Measurements from ENCODE around the gene EPHA2. TPM values are rescaled to one million over a fixed set of nuclear protein-coding genes. Genes with fewer than 3 reads are reported as not detected.

EPHA2 gene
- total RNA-seq, 1 donor from 2014 or later, result 42.7 TPM

- no peaks in the 10 kb centered on the region for H3K27me3 ChIP-seq
- intact Hi-C loops (cut with DNase I), result no loop called here
- H3K36me3 ChIP-seq, result peaks cover 29 to 39% of the 10 kb centered on the region in 2 donors
- no peak for TF ChIP-seq CTCF (IDR thresholded peaks at IDR 0.05)
- H3K9me3 ChIP-seq, result no peaks in the 10 kb centered on the region
- no peak for DNase-seq (ENCODE audit: low spot score in 2 of 2)
- peaks cover 11 to 21% of the 10 kb centered on the region in 2 donors for H3K4me1 ChIP-seq
- peak overlapping the region; percentile 43 to 56 for H3K27ac ChIP-seq
- no peak overlapping the region for H3K4me3 ChIP-seq
These were observed 16.4 kb downstream of the EPHA2 start for GRCh38 chr1:16139473-16139962.

DNA sequence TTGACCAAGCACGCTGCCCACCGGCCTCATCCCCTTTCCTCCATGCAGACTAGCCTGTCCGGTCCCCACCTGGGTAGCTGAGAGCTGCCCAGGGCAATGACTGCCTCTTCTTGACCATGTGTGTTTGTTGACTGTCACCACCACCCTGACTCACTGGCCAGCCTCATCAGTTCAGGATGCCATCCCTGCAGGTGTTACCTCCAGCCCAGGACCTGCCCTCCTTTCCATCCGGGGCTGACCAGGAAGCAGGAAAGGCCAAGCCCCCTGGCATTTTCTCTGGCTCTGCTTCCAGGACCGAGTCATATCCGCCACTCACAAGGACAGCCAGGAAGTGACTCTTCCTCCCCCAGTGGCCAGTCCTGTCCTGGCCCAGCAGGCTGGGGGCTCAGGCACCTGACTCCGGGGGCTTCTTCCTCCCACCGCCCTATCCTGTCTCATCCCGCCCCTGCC, 17.1 kb downstream of the EPHA2 start:
- Histone ChIP-seq H3K4me1 (peaks cover 11 to 17% of the 10 kb centered on the region in 2 donors), H3K27ac (peak overlapping the region; percentile 43 to 56), H3K4me3 (no peak overlapping the region), H3K36me3 (peaks cover 33 to 46% of the 10 kb centered on the region in 2 donors), H3K27me3 (no peaks in the 10 kb centered on the region), H3K9me3 (no peaks in the 10 kb centered on the region)
- intact Hi-C loops (cut with DNase I), result no loop called here
- no peak for DNase-seq (ENCODE audit: low spot score in 2 of 2)
- no peak for TF ChIP-seq CTCF (IDR thresholded peaks at IDR 0.05)

DNA sequence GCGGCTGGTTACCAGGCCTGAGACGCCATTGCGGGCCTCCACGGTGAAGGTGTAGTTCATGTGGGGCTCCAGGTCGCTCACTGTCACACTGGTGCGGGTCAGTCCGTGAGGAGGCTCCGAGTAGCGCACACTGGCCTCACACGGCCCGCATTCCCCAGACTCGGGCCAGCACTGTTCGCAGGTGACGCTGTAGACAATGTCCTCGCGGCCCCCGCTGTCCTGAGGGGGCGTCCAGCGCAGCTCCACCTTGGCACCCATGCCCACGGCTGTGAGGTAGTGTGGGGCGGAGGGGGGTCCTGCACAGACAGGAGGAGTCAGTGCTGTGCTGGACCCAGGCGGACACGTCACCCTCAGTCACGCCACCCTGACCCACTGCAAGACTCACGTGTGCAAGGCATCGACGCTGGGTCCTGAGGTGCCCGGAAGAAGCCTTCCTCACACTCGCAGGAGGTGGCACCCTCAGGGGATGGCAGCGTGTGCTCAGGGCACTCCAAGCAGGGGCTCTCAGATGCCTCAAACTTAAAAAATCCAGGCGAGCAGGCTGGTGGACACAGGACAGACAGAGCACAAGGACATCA, 17.9 kb downstream of the EPHA2 start:
- TF ChIP-seq CTCF (IDR thresholded peaks at IDR 0.05), result no peak
- H3K27me3 ChIP-seq, result no peaks in the 10 kb centered on the region
- no peak overlapping the region for H3K27ac ChIP-seq
- peaks cover 11 to 17% of the 10 kb centered on the region in 2 donors for H3K4me1 ChIP-seq
- peaks cover 41 to 54% of the 10 kb centered on the region in 2 donors for H3K36me3 ChIP-seq
- no peak for DNase-seq (ENCODE audit: low spot score in 2 of 2)
- no peak overlapping the region for H3K4me3 ChIP-seq
- H3K9me3 ChIP-seq, result no peaks in the 10 kb centered on the region
- intact Hi-C loops (cut with DNase I), result no loop called here

DNA sequence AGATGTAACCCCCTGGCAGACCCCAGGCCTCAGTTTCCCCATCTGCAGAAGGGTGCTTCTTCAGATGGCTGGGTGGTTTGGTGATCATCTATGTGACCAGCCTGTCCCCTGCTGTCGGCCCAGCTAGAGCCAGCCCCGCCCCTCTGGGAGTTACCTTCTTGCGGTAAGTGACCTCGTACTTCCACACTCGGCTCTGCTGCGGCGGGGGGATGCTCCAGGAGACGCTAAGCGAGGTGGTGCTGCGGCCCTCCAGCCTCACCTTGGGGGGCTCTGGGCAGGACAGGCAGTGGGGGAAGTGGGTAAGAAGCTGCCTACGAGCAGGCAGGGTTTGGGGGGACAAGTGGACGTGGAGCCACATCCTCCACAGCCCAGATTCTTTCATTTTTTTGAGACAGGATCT, 20.4 kb downstream of the EPHA2 start:
- no peak for DNase-seq (ENCODE audit: low spot score in 2 of 2)
- Histone ChIP-seq H3K36me3 (peaks cover 62 to 76% of the 10 kb centered on the region in 2 donors), H3K27me3 (no peaks in the 10 kb centered on the region), H3K9me3 (no peaks in the 10 kb centered on the region), H3K4me1 (peaks cover 0 to 3% of the 10 kb centered on the region in 2 donors), H3K27ac (no peak overlapping the region), H3K4me3 (no peak overlapping the region)
- TF ChIP-seq CTCF (IDR thresholded peaks at IDR 0.05), result no peak
- intact Hi-C loops (cut with DNase I), result no loop called here

- Histone ChIP-seq H3K36me3 (peaks cover 63 to 82% of the 10 kb centered on the region in 2 donors), H3K27ac (no peak overlapping the region), H3K27me3 (no peaks in the 10 kb centered on the region), H3K4me1 (peaks cover 0 to 3% of the 10 kb centered on the region in 2 donors), H3K4me3 (no peak overlapping the region), H3K9me3 (no peaks in the 10 kb centered on the region)
- DNase-seq (ENCODE audit: low spot score in 2 of 2), result no peak
- intact Hi-C loops (cut with DNase I), result no loop called here
- TF ChIP-seq CTCF (IDR thresholded peaks at IDR 0.05), result no peak
These were observed 21.0 kb downstream of the EPHA2 start for GRCh38 chr1:16134906-16135305.
